GM21447 (cell line): ENCODE measurements around the gene TRH.
"Not testable (repeated sequence)": the region's sequence is repeated elsewhere in the genome, so short reads cannot be mapped to it uniquely, and the experiment has no call there.

Experiments
- ATAC-seq: cut with Tn5 transposase; IDR thresholded peaks from one replicate; pipeline ENCODE4 v1.9.1; 2021; ENCODE audit not compliant: unreplicated experiment

TRH gene

DNA sequence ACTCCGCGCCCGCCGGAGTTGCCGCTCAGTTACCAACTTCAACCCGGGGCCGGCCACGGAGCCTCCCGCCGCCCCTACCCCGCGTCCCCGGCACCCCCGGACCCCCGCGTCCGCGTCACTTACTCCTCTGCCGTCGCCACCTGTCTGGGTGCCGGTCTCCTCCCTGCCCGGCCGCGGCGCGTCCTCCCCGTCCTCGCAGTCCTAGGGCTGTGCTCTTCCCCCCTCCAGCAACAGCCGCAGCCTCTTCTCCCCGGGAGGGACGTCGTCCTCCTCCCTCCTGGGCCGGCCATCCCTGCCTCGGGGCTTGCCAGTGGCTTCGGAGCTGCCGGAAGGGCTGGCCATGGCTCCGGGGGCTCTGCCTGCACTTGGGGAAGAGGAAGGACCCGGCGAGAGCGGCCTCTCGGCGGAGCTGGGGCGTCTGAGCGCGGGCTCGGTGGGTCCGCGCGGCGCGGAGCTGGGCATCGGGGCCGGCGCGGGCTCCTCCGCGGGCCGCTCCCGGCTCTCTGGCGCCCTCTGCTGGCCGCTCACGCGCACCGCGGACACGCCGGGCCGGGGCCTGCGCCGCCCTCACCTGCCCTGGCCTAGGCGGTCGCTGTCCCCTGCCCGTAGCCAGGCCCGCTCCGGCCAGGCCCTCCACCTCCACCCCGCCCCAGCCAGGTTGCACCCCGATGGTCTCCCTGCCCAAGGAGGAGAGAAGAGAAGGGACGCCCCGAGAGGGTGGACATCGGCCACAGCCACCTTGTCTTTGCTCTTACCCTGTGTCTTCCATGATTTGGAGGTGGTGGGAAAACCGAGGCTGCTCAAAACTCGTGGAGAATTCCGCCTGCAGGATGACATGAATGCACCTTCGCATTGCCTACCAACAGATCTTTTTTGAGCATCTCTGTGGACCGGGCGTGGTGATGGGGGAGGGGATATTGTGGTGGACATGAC, 28.4 kb downstream of the TRH start:
- ATAC-seq = not testable (repeated sequence)

DNA sequence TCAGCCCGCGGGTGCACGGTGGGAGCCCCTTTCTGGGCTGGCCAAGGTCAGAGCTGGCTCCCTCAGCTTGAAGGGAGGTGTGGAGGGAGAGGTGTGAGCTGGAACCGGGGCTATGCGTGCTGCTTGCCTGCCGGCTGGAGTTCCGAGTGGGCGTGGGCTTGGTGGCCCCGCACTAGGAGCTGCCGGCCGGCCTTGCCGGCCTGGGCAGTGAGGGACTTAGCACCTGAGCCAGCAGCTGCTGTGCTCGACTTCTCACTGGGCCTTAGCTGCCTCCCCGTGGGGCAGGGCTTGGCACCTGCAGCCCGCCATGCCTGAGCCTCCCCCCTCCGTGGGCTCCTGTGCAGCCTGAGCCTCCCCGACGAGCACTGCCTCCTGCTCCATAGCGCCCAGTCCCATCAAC, 36.0 kb downstream of the TRH start:
- ATAC-seq = no peak

DNA sequence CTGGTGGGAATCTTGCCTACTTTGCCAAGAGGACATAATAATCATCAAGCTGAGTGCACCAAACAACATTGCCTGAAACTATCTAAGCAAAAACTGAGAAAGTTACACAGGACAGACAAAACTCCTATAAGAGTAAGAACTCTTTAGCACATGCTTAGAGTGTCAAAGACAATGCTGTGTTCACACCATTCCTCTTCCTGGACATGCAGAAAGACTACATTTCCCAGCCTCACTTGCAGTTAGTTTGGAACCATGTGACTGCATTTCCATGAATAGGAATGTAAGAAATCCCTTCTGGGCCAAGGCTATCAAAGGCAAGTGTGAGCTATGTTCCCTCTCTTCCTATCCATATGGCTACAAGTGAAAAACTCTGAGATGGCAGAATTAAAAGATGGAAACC, 37.6 kb downstream of the TRH start:
- not testable (repeated sequence) for ATAC-seq

DNA sequence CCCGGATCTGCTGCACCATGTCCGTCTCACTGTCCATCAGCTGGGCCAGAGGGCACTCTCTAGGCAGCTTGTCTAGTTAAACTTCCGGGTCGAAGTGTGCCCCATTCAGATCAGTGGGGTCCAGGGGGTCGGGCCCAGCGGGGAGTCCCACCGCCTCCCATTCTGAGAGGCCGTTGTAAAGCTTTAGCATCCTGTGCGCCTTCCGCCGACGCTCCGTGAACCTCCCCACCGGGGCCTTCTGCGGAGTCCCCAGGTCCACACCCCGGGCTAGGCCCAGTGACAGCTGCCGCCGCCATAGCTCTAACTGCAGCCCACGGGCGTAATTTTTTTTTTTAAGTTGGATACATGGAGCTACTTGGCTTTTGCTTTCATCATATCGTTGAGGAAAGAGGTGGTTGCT, 38.7 kb downstream of the TRH start:
- ATAC-seq = not testable (repeated sequence)

DNA sequence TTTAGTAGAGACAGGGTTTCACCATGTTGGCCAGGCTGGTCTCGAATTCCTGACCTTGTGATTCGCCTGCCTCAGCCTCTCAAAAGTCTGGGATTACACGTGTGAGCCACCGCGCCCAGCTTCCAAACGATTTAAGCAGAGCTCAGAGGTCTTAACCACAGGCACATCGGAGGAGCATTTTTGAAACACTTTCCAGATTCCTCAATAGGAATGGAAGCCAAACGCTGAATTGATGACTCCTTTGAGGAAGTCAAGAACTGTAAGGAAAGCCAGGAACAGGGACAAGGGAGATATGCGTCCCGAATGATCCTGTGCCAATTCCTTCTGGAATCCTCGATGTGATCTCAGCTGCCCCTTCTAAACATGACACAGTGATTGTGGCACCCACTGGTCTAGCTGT, 40.0 kb downstream of the TRH start:
- ATAC-seq = no peak

DNA sequence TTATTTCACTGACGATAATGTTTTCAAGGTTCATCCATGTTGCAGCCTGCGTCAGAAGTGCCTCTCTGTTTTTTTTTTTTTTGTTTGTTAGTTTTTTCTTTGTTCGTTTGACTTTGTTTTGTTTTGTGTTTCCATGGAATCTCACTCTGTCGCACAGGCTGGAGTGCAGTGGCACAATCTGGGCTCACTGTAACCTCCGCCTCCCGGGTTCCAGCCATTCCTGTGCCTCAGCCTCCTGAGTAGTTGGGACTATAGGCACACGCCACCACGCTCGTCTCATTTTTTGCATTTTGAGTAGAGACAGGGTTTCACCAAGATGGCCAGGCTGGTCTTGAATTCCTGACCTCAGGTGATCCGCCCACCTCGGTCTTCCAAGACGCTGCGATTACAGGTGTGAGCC, 43.1 kb downstream of the TRH start:
- not testable (repeated sequence) for ATAC-seq

DNA sequence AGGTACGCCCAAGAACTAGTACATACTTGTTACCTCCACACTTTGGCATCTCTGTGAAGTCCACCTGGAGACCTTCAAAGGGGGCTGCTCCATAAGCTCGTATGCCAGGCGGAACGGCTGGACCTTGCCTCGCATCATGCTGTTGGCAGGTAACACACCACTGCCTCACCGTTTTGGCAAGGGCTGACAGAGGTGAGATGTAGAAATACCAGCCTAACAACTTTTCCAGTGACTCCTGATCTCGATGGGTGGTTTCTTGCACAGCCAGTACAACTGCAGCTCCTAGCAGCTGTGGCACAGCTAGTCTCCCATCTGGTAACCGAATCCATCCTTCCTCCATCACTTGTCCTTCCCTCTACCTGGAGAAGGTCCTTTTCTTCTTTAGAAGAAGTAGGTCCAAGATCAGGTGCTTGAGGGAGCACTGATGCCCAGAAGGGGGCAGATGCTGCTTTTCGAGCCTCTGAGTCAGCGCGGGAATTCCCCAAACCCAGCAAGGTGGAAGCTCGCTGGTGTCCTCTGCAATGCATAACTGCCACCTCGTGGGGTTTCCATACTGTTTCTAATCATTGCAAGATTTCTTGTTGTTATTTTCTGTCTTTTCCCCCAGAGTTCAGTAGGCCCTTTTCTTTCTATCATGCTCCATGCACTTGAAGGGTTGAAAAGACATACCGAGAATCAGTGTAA, 51.8 kb downstream of the TRH start:
- not testable (repeated sequence) for ATAC-seq

DNA sequence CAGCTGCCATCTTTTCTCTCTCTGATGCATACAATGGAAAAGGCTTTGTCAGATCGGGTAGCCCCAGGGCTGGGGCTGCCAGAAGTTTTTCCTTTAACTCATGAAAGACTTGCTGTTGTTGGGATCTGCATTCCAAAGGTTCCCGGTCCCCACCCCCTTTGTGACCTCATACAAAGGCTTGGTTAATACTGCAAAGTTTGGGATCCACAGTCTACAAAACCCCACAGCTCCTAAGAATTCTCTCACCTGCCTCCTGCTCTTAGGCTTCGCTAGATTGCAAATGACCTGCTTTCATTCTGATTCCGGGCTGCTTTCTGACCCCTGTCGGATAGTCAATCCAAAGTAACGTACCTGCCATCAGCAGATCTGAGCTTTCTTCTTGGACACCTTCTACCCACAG, 52.9 kb downstream of the TRH start:
- ATAC-seq = not testable (repeated sequence)
